HG02571 (cell line): Measurements from ENCODE around the gene MCC.
"Not testable (repeated sequence)": the region's sequence is repeated elsewhere in the genome, so short reads cannot be mapped to it uniquely, and the experiment has no call there.

Experiments used
- ATAC-seq: cut with Tn5 transposase; IDR thresholded peaks from one replicate; pipeline ENCODE4 v1.9.1; 2021; ENCODE audit warnings: mild to moderate bottlenecking, moderate library complexity; ENCODE audit not compliant: unreplicated experiment

MCC gene

GRCh38 chr5:113427871-113428574 lies 60.2 kb downstream of the MCC start:
- no peak for ATAC-seq

- no peak for ATAC-seq
Measured at GRCh38 chr5:113425909-113426308, 62.3 kb downstream of the MCC start.

GRCh38 chr5:113421693-113422092 lies 66.6 kb downstream of the MCC start:
- ATAC-seq: no peak

- no peak for ATAC-seq
Measured at GRCh38 chr5:113405530-113405929, 82.7 kb downstream of the MCC start.

GRCh38 chr5:113404269-113404668 lies 84.0 kb downstream of the MCC start:
- ATAC-seq: no peak

- ATAC-seq: not testable (repeated sequence)
Measured at GRCh38 chr5:113397986-113398385, 90.3 kb downstream of the MCC start.

GRCh38 chr5:113397046-113397445 lies 91.2 kb downstream of the MCC start:
- ATAC-seq: no peak

- ATAC-seq: no peak
Measured at GRCh38 chr5:113394658-113395057, 93.6 kb downstream of the MCC start.

- no peak for ATAC-seq
Measured at GRCh38 chr5:113390224-113390623, 98.0 kb downstream of the MCC start.

GRCh38 chr5:113389116-113389515 lies 99.1 kb downstream of the MCC start:
- ATAC-seq: no peak

GRCh38 chr5:113387844-113388243 lies 100.4 kb downstream of the MCC start:
- no peak for ATAC-seq

GRCh38 chr5:113384782-113385285 lies 103.4 kb downstream of the MCC start:
- no peak for ATAC-seq

GRCh38 chr5:113382731-113383130 lies 105.5 kb downstream of the MCC start:
- ATAC-seq: no peak

- ATAC-seq: no peak
Measured at GRCh38 chr5:113381791-113382190, 106.5 kb downstream of the MCC start.

- no peak for ATAC-seq
Measured at GRCh38 chr5:113380807-113381326, 107.4 kb downstream of the MCC start.

- ATAC-seq: no peak
Measured at GRCh38 chr5:113379936-113380806, 108.1 kb downstream of the MCC start.

GRCh38 chr5:113378959-113379541 lies 109.2 kb downstream of the MCC start:
- peak; percentile 80 for ATAC-seq

- ATAC-seq: no peak
Measured at GRCh38 chr5:113378514-113378913, 109.7 kb downstream of the MCC start.

GRCh38 chr5:113378081-113378480 lies 110.2 kb downstream of the MCC start:
- ATAC-seq: no peak

- no peak for ATAC-seq
Measured at GRCh38 chr5:113376640-113377039, 111.6 kb downstream of the MCC start.

GRCh38 chr5:113375480-113376060 lies 112.7 kb downstream of the MCC start:
- no peak for ATAC-seq
